HCT116 (cell line): ENCODE data around the gene PKM. TPM values are rescaled to one million over a fixed set of nuclear protein-coding genes. Genes with fewer than 3 reads are reported as not detected.

Experiments used
- ATAC-seq: fragments of 200-7000 bp; cut with Tn5 transposase; 2 replicates; pipeline ENCODE4 v1.9.1; 2020; ENCODE audit warnings: mild to moderate bottlenecking, moderate library complexity
- BruUV-seq: library from RNA; stranded (reverse); fragments of 400-500 nt; replicated peaks from 2 replicates; lab custom pipeline; 2021; lab: Mats Ljungman, UMichigan
- CTCF ChIA-PET: fragments of 300-600 bp; sonication (Branson Sonifier 250); formaldehyde crosslinking; loops from one replicate; lab custom pipeline; 2021; ENCODE audit warnings: antibody characterized with exemption; lab: Charles Lee
- POLR2A ChIA-PET: fragments of 300-600, 350-600 bp; sonication (Branson Sonifier 250); formaldehyde crosslinking; loops from one replicate; lab custom pipeline; 2021; ENCODE audit warnings: antibody characterized with exemption; lab: Charles Lee
- RAD21 ChIA-PET, 2 experiments: fragments of 300-600 bp; sonication (Branson Sonifier 250); formaldehyde crosslinking; loops; one replicate each; lab custom pipeline; 2023; ENCODE audit warnings: low total read pairs in 2 of 2; ENCODE audit not compliant: uncharacterized antibody in 2 of 2, unreplicated experiment in 2 of 2, low non-redundant PET in 1 of 2; lab: Charles Lee
- DNase-seq: peaks from one replicate; pipeline ENCODE4 v3.0.0-alpha.2; 2010; ENCODE audit warnings: low read depth, low spot score
- H2AFZ ChIP-seq: fragments of 200-600 bp; shearing (Covaris generic), sonication (generic); 2 replicates; pipeline ENCODE4 v1.6.1; 2017; ENCODE audit warnings: low read depth, mixed run types, mixed read lengths, antibody characterized with exemption, low read length; ENCODE audit not compliant: poor library complexity, severe bottlenecking
- H3K27ac ChIP-seq: 2 replicates; pipeline ENCODE4 v1.5.1; 2012; ENCODE audit warnings: low read depth, low read length
- H3K27me3 ChIP-seq: fragments of 200-600 bp; sonication (generic); 2 replicates; pipeline ENCODE4 v1.6.1; 2016; ENCODE audit warnings: mixed run types, low read length, mixed read lengths; ENCODE audit not compliant: insufficient read depth
- H3K36me3 ChIP-seq, 2 experiments: fragments of 200-500 bp in 1 of 2; fragments of 200-600 bp in 1 of 2; sonication (Bioruptor generic) in 1 of 2; sonication (generic) in 1 of 2; 2 replicates each; pipeline versions ENCODE4 v1.5.1 to v1.6.1; 2014 to 2016; ENCODE audit warnings: low read length in 2 of 2, inconsistent platforms in 1 of 2, mixed read lengths in 1 of 2, mixed run types in 1 of 2; ENCODE audit not compliant: insufficient read depth in 2 of 2, control insufficient read depth in 1 of 2
- H3K4me1 ChIP-seq, 2 experiments: fragments of 200-600 bp in 1 of 2; sonication (generic) in 1 of 2; 2 replicates each; pipeline versions ENCODE4 v1.5.1 to v1.6.1; 2012 to 2017; ENCODE audit warnings: low read length in 2 of 2, inconsistent platforms in 1 of 2, mild to moderate bottlenecking in 1 of 2, mixed read lengths in 1 of 2, mixed run types in 1 of 2, moderate library complexity in 1 of 2; ENCODE audit not compliant: insufficient read depth in 2 of 2, control insufficient read depth in 1 of 2
- H3K4me2 ChIP-seq: fragments of 200-600 bp; sonication (generic); 2 replicates; pipeline ENCODE4 v1.6.1; 2017; ENCODE audit warnings: mixed run types, low read length, mixed read lengths
- H3K4me3 ChIP-seq, 2 experiments: fragments of 200-600 bp in 1 of 2; sonication (generic) in 1 of 2; replicated peaks in 1 of 2; 2 replicates each; pipeline ENCODE4 v1.5.1; 2011 to 2016; ENCODE audit warnings: low read length in 2 of 2, control low read depth in 1 of 2, low read depth in 1 of 2, mild to moderate bottlenecking in 1 of 2, mixed read lengths in 1 of 2, mixed run types in 1 of 2
- H3K79me2 ChIP-seq: fragments of 200-600 bp; sonication (generic); 2 replicates; pipeline ENCODE4 v1.6.1; 2017; ENCODE audit warnings: mild to moderate bottlenecking, mixed run types, low read length, moderate library complexity, mixed read lengths; ENCODE audit not compliant: insufficient read depth
- H3K9ac ChIP-seq: fragments of 200-600 bp; sonication (generic); 2 replicates; pipeline ENCODE4 v1.6.1; 2016; ENCODE audit warnings: low read length, mixed read lengths
- H3K9me2 ChIP-seq: fragments of 200-600 bp; sonication (generic), shearing (Covaris generic); 2 replicates; pipeline ENCODE4 v1.6.1; 2017; ENCODE audit warnings: mixed run types, mild to moderate bottlenecking, moderate library complexity; ENCODE audit not compliant: insufficient read depth
- H3K9me3 ChIP-seq, 2 experiments: fragments of 200-500 bp in 1 of 2; fragments of 200-600 bp in 1 of 2; sonication (Bioruptor generic) in 1 of 2; sonication (generic) in 1 of 2; 2 replicates each; pipeline ENCODE4 v1.6.1; 2014 to 2017; ENCODE audit warnings: low read length in 2 of 2, mixed read lengths in 2 of 2, inconsistent platforms in 1 of 2, low read depth in 1 of 2, mild to moderate bottlenecking in 1 of 2, mixed run types in 1 of 2, moderate library complexity in 1 of 2; ENCODE audit not compliant: control insufficient read depth in 1 of 2, insufficient read depth in 1 of 2
- H4K20me1 ChIP-seq: fragments of 200-600 bp; sonication (generic), shearing (Covaris generic); 2 replicates; pipeline ENCODE4 v1.6.1; 2017; ENCODE audit warnings: mixed run types, mild to moderate bottlenecking, moderate library complexity; ENCODE audit not compliant: insufficient read depth
- ATF3 ChIP-seq: IDR thresholded peaks from 2 replicates; pipeline ENCODE4 v1.6.1; 2012
- EGR1 ChIP-seq: IDR thresholded peaks from 2 replicates; pipeline ENCODE4 v1.6.1; 2012; ENCODE audit warnings: low read depth
- EZH2 ChIP-seq: fragments of 200-600 bp; sonication (generic); IDR thresholded peaks from 2 replicates; pipeline ENCODE4 v1.6.1; 2017; ENCODE audit warnings: antibody characterized with exemption, mixed run types
- EZH2phosphoT487 ChIP-seq: fragments of 200-600 bp; IDR thresholded peaks from 2 replicates; pipeline ENCODE4 v1.6.1; 2018; ENCODE audit warnings: antibody characterized with exemption, borderline replicate concordance
- JUND ChIP-seq: IDR thresholded peaks from 2 replicates; pipeline ENCODE4 v1.6.1; 2012
- POLR2A ChIP-seq: IDR thresholded peaks from 2 replicates; pipeline ENCODE4 v1.7.0; 2011; ENCODE audit warnings: borderline replicate concordance; ENCODE audit not compliant: insufficient read depth, insufficient read length; ENCODE audit errors: extremely low read depth
- SIN3A ChIP-seq: IDR thresholded peaks from 2 replicates; pipeline ENCODE4 v1.6.1; 2012; ENCODE audit warnings: low read depth
- SP1 ChIP-seq: IDR thresholded peaks from 2 replicates; pipeline ENCODE4 v1.6.1; 2012; ENCODE audit warnings: low read depth
- TCF7L2 ChIP-seq: IDR thresholded peaks from 2 replicates; pipeline ENCODE4 v1.7.0; 2011; ENCODE audit warnings: borderline replicate concordance, inconsistent platforms; ENCODE audit not compliant: insufficient read depth, insufficient read length; ENCODE audit errors: extremely low read depth
- ZBTB33 ChIP-seq: IDR thresholded peaks from 2 replicates; pipeline ENCODE4 v1.6.1; 2011; ENCODE audit warnings: mild to moderate bottlenecking, low read length, moderate library complexity; ENCODE audit not compliant: insufficient replicate concordance; ENCODE audit errors: extremely low read depth
- ZFX ChIP-seq: fragments of 450-650 bp; IDR thresholded peaks from 2 replicates; pipeline ENCODE4 v1.6.1; 2017
- intact Hi-C: fragments of 100-400 bp; cut with micrococcal nuclease; formaldehyde crosslinking; loops from 2 replicates; pipeline ENCODE4 v1.10.0; 2022
- total RNA-seq: library from RNA; stranded (reverse); gene quantifications from one replicate; pipeline ENCODE4 v1.2.1, GENCODE V29; 2021; ENCODE audit not compliant: unreplicated experiment
- TF ChIP-seq, protein P1 (sequence below), 3 experiments: fragments of 200-600 bp in 1 of 3; sonication (generic) in 1 of 3; IDR thresholded peaks in 2 of 3; conservative IDR thresholded peaks in 1 of 3; 2 replicates each; pipeline ENCODE4 v1.5.1; 2012 to 2017; ENCODE audit warnings: low read depth in 2 of 3, low read length in 2 of 3, antibody characterized with exemption in 1 of 3, borderline replicate concordance in 1 of 3, control low read depth in 1 of 3, mild to moderate bottlenecking in 1 of 3, mixed read lengths in 1 of 3, mixed run types in 1 of 3, moderate library complexity in 1 of 3; ENCODE audit not compliant: insufficient read depth in 1 of 3

The PKM gene
- total RNA-seq, 1 experiment from 2014 or later = 1,664 TPM

GRCh38 chr15:72168808-72169190 lies 62.2 kb downstream of the PKM start:
- Histone ChIP-seq H3K79me2 (no peaks in the 10 kb centered on the region), H3K9me3 (no peaks in the 10 kb centered on the region), H3K27ac (no peak overlapping the region), H3K4me3 (no peak overlapping the region), H3K9ac (no peak overlapping the region), H3K36me3 (no peaks in the 10 kb centered on the region), H3K4me1 (no peaks in the 10 kb centered on the region), H4K20me1 (no peaks in the 10 kb centered on the region), H3K9me2 (no peaks in the 10 kb centered on the region), H2AFZ (no peak overlapping the region), H3K4me2 (no peak overlapping the region), H3K27me3 (no peaks in the 10 kb centered on the region)
- intact Hi-C loops = no loop called here
- ChIA-PET CTCF (no interaction called here), POLR2A (no interaction called here), RAD21 (no interaction called here)
- no peak for DNase-seq
- TF ChIP-seq JUND (no peak), ZBTB33 (no peak), TCF7L2 (no peak), EZH2phosphoT487 (no peak), ATF3 (no peak), SIN3A (no peak), POLR2A (no peak), ZFX (no peak), EGR1 (no peak), EZH2 (no peak), SP1 (no peak)
- TF ChIP-seq, protein P1, sequence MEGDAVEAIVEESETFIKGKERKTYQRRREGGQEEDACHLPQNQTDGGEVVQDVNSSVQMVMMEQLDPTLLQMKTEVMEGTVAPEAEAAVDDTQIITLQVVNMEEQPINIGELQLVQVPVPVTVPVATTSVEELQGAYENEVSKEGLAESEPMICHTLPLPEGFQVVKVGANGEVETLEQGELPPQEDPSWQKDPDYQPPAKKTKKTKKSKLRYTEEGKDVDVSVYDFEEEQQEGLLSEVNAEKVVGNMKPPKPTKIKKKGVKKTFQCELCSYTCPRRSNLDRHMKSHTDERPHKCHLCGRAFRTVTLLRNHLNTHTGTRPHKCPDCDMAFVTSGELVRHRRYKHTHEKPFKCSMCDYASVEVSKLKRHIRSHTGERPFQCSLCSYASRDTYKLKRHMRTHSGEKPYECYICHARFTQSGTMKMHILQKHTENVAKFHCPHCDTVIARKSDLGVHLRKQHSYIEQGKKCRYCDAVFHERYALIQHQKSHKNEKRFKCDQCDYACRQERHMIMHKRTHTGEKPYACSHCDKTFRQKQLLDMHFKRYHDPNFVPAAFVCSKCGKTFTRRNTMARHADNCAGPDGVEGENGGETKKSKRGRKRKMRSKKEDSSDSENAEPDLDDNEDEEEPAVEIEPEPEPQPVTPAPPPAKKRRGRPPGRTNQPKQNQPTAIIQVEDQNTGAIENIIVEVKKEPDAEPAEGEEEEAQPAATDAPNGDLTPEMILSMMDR (IDR thresholded peaks at IDR 0.05 in 2 of 3, conservative IDR thresholded peaks at IDR 0.05 in 1 of 3; ENCODE audit: borderline replicate concordance in 1 of 3, insufficient read depth in 1 of 3, low read depth in 2 of 3, low read length in 2 of 3) = no peak
- BruUV-seq = no TSS peak
- no peak for ATAC-seq
